Measurements from ENCODE around the gene GAB1.

GAB1 gene

DNA sequence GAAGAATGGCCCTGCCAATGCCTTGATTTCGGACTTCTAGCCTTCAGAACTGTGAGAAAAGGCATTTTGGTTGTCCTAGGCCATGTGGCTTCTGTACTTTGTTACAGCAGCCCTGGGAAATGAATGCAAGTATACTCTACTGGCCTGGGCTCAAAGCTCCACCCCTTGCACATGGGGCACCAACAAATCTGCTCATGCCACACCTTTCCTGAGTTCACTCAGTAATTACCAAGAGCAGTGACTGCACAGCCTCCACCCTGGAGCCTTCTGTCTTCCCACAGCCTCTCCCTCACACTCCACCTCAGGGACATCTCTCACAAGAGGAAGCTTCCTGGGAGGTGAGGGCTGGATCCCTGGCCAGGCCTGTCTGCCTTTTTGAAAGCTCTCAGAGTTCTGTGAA lies 29.1 kb upstream of the GAB1 start:
- WGBS (ENCODE audit: extremely low coverage, insufficient coverage, insufficient read length), result no CpG with 5 or more reads among the region's 1 CpG
- H3K79me1 ChIP-seq (ENCODE audit: low read length), result no peaks in the 10 kb centered on the region
- no peak overlapping the region for H3K27ac ChIP-seq (ENCODE audit: low read depth, low read length)
- H3K4me1 ChIP-seq (ENCODE audit: control insufficient read depth in 1 of 2, insufficient read depth in 2 of 2, low read length in 2 of 2), result no peaks in the 10 kb centered on the region
- no peak overlapping the region for H3K4me3 ChIP-seq (ENCODE audit: low read depth, low read length)
- no peaks in the 10 kb centered on the region for H3K79me2 ChIP-seq (ENCODE audit: control insufficient read depth, insufficient read depth, low read length, poor library complexity)
- no peak overlapping the region for H3K9ac ChIP-seq (ENCODE audit: low read length)
- H3K9me3 ChIP-seq (ENCODE audit: insufficient read depth, low read depth, low read length), result no peaks in the 10 kb centered on the region
- no peak overlapping the region for H3K14ac ChIP-seq (ENCODE audit: low read length)
- no peak overlapping the region for H2AK5ac ChIP-seq (ENCODE audit: low read length)
- H3K4me2 ChIP-seq (ENCODE audit: low read length), result no peak overlapping the region
- H3K27me3 ChIP-seq (ENCODE audit: insufficient read depth, low read length), result no peaks in the 10 kb centered on the region
- H2BK12ac ChIP-seq (ENCODE audit: low read length), result no peak overlapping the region
- H3K23ac ChIP-seq (ENCODE audit: low read length), result no peak overlapping the region
- DNase-seq, result no peak
- H2AFZ ChIP-seq (ENCODE audit: insufficient read depth, low read length, poor library complexity), result no peak overlapping the region
- no peak overlapping the region for H4K8ac ChIP-seq (ENCODE audit: low read depth, low read length)
- H3K18ac ChIP-seq (ENCODE audit: low read length), result no peak overlapping the region
- H3K4ac ChIP-seq (ENCODE audit: low read depth, low read length), result no peak overlapping the region
- no peak overlapping the region for H2BK5ac ChIP-seq (ENCODE audit: low read depth, low read length, poor library complexity)
- H4K91ac ChIP-seq (ENCODE audit: low read depth, low read length), result no peak overlapping the region
- no peak overlapping the region for H4K12ac ChIP-seq (ENCODE audit: low read depth, low read length)
- no peaks in the 10 kb centered on the region for H3K36me3 ChIP-seq (ENCODE audit: control insufficient read depth in 1 of 2, insufficient read depth in 2 of 2, low read length in 2 of 2)
- no peak overlapping the region for H2BK120ac ChIP-seq (ENCODE audit: insufficient read depth, low read length, poor library complexity)

DNA sequence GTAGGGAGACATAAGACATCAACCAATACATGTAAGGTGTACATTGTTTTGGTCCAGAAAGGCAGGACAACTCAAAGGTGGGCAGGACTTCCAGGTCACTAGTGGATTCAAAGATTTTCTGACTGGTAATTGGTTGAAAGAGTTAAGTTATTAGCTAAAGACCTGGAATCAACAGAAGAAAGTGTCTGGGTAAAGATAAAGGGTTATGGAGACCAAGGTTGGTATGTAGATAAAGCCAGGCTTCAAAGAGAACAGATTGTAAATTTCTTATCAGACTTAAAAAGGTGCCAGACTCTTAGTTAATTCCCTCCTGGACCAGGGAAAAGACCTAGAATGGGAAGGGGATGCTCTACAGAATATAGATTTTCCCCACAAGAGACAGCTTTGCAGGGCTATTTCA lies 28.3 kb upstream of the GAB1 start:
- Histone ChIP-seq H3K23ac (ENCODE audit: low read length) (no peak overlapping the region), H2BK12ac (ENCODE audit: low read length) (no peak overlapping the region), H4K12ac (ENCODE audit: low read depth, low read length) (no peak overlapping the region), H3K79me1 (ENCODE audit: low read length) (no peaks in the 10 kb centered on the region), H3K18ac (ENCODE audit: low read length) (no peak overlapping the region), H3K4me1 (ENCODE audit: control insufficient read depth in 1 of 2, insufficient read depth in 2 of 2, low read length in 2 of 2) (no peaks in the 10 kb centered on the region), H2AK5ac (ENCODE audit: low read length) (no peak overlapping the region), H3K27me3 (ENCODE audit: insufficient read depth, low read length) (no peaks in the 10 kb centered on the region), H3K14ac (ENCODE audit: low read length) (no peak overlapping the region), H3K36me3 (ENCODE audit: control insufficient read depth in 1 of 2, insufficient read depth in 2 of 2, low read length in 2 of 2) (no peaks in the 10 kb centered on the region), H2BK120ac (ENCODE audit: insufficient read depth, low read length, poor library complexity) (no peak overlapping the region), H3K27ac (ENCODE audit: low read depth, low read length) (no peak overlapping the region), H3K9me3 (ENCODE audit: insufficient read depth, low read depth, low read length) (no peaks in the 10 kb centered on the region), H3K9ac (ENCODE audit: low read length) (no peak overlapping the region), H2AFZ (ENCODE audit: insufficient read depth, low read length, poor library complexity) (no peak overlapping the region), H3K4me3 (ENCODE audit: low read depth, low read length) (no peak overlapping the region), H3K79me2 (ENCODE audit: control insufficient read depth, insufficient read depth, low read length, poor library complexity) (no peaks in the 10 kb centered on the region), H4K91ac (ENCODE audit: low read depth, low read length) (no peak overlapping the region), H3K4ac (ENCODE audit: low read depth, low read length) (no peak overlapping the region), H2BK5ac (ENCODE audit: low read depth, low read length, poor library complexity) (no peak overlapping the region), H3K4me2 (ENCODE audit: low read length) (no peak overlapping the region), H4K8ac (ENCODE audit: low read depth, low read length) (no peak overlapping the region)
- DNase-seq, result no peak

DNA sequence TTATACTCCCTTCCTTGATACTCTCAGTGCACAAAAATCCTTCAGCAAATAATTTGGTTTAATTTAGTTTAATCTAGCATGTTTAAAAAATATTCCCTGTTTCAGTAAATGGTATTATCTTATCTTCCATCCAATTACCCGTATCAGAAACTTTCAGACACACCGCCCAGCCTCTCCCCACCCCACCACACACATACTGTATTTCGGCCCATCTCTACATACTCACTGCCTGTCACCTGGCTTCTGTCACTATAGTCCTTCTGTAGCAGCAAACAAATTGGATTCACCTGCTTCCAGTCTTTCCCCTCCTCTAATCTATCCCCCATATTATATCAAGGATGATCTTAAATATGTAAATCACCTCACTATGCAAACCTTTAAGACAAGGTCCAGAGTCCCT lies 24.8 kb upstream of the GAB1 start:
- Histone ChIP-seq H3K9me3 (ENCODE audit: insufficient read depth, low read depth, low read length) (no peaks in the 10 kb centered on the region), H2AK5ac (ENCODE audit: low read length) (no peak overlapping the region), H3K79me2 (ENCODE audit: control insufficient read depth, insufficient read depth, low read length, poor library complexity) (no peaks in the 10 kb centered on the region), H3K4ac (ENCODE audit: low read depth, low read length) (no peak overlapping the region), H3K4me2 (ENCODE audit: low read length) (no peak overlapping the region), H3K27ac (ENCODE audit: low read depth, low read length) (no peak overlapping the region), H3K18ac (ENCODE audit: low read length) (no peak overlapping the region), H2BK120ac (ENCODE audit: insufficient read depth, low read length, poor library complexity) (no peak overlapping the region), H3K4me3 (ENCODE audit: low read depth, low read length) (no peak overlapping the region), H3K4me1 (ENCODE audit: control insufficient read depth in 1 of 2, insufficient read depth in 2 of 2, low read length in 2 of 2) (no peaks in the 10 kb centered on the region), H2BK12ac (ENCODE audit: low read length) (no peak overlapping the region), H3K9ac (ENCODE audit: low read length) (no peak overlapping the region), H3K36me3 (ENCODE audit: control insufficient read depth in 1 of 2, insufficient read depth in 2 of 2, low read length in 2 of 2) (no peaks in the 10 kb centered on the region), H4K91ac (ENCODE audit: low read depth, low read length) (no peak overlapping the region), H2AFZ (ENCODE audit: insufficient read depth, low read length, poor library complexity) (no peak overlapping the region), H4K8ac (ENCODE audit: low read depth, low read length) (no peak overlapping the region), H3K79me1 (ENCODE audit: low read length) (no peaks in the 10 kb centered on the region), H3K23ac (ENCODE audit: low read length) (no peak overlapping the region), H4K12ac (ENCODE audit: low read depth, low read length) (no peak overlapping the region), H2BK5ac (ENCODE audit: low read depth, low read length, poor library complexity) (no peak overlapping the region), H3K27me3 (ENCODE audit: insufficient read depth, low read length) (no peaks in the 10 kb centered on the region), H3K14ac (ENCODE audit: low read length) (no peak overlapping the region)
- no peak for DNase-seq
- no CpG with 5 or more reads among the region's 3 CpGs for WGBS (ENCODE audit: extremely low coverage, insufficient coverage, insufficient read length)

DNA sequence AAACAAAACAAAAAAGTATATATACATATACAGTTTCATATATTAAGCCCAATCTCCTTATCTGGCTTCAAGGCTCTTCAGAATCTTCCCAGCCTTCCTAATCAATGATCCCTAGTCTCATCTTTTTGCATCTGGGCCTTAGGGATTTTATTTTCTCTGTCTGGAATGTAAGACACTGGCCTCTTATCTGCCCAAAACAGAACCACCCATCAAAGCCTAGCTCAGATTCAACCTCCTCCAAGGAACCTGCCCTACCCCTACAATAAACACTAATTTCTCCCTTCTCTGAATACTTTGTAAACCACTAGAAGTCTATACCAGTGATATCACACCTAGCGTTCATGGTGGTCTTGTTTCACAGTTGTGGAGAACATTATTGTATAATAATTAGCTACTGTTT lies 23.2 kb upstream of the GAB1 start:
- no peaks in the 10 kb centered on the region for H3K79me1 ChIP-seq (ENCODE audit: low read length)
- no peak overlapping the region for H2BK12ac ChIP-seq (ENCODE audit: low read length)
- H4K8ac ChIP-seq (ENCODE audit: low read depth, low read length), result no peak overlapping the region
- no peak overlapping the region for H3K9ac ChIP-seq (ENCODE audit: low read length)
- H3K23ac ChIP-seq (ENCODE audit: low read length), result no peak overlapping the region
- no peak overlapping the region for H2AFZ ChIP-seq (ENCODE audit: insufficient read depth, low read length, poor library complexity)
- H3K4ac ChIP-seq (ENCODE audit: low read depth, low read length), result no peak overlapping the region
- H2BK5ac ChIP-seq (ENCODE audit: low read depth, low read length, poor library complexity), result no peak overlapping the region
- H3K27me3 ChIP-seq (ENCODE audit: insufficient read depth, low read length), result no peaks in the 10 kb centered on the region
- no peak for DNase-seq
- no peaks in the 10 kb centered on the region for H3K79me2 ChIP-seq (ENCODE audit: control insufficient read depth, insufficient read depth, low read length, poor library complexity)
- H3K4me1 ChIP-seq (ENCODE audit: control insufficient read depth in 1 of 2, insufficient read depth in 2 of 2, low read length in 2 of 2), result no peaks in the 10 kb centered on the region
- no CpG with 5 or more reads among the region's 1 CpG for WGBS (ENCODE audit: extremely low coverage, insufficient coverage, insufficient read length)
- H4K12ac ChIP-seq (ENCODE audit: low read depth, low read length), result no peak overlapping the region
- H3K18ac ChIP-seq (ENCODE audit: low read length), result no peak overlapping the region
- H3K9me3 ChIP-seq (ENCODE audit: insufficient read depth, low read depth, low read length), result no peaks in the 10 kb centered on the region
- no peak overlapping the region for H3K4me3 ChIP-seq (ENCODE audit: low read depth, low read length)
- H2BK120ac ChIP-seq (ENCODE audit: insufficient read depth, low read length, poor library complexity), result no peak overlapping the region
- no peak overlapping the region for H3K4me2 ChIP-seq (ENCODE audit: low read length)
- H3K14ac ChIP-seq (ENCODE audit: low read length), result no peak overlapping the region
- H3K36me3 ChIP-seq (ENCODE audit: control insufficient read depth in 1 of 2, insufficient read depth in 2 of 2, low read length in 2 of 2), result no peaks in the 10 kb centered on the region
- H2AK5ac ChIP-seq (ENCODE audit: low read length), result no peak overlapping the region
- H4K91ac ChIP-seq (ENCODE audit: low read depth, low read length), result no peak overlapping the region
- no peak overlapping the region for H3K27ac ChIP-seq (ENCODE audit: low read depth, low read length)

DNA sequence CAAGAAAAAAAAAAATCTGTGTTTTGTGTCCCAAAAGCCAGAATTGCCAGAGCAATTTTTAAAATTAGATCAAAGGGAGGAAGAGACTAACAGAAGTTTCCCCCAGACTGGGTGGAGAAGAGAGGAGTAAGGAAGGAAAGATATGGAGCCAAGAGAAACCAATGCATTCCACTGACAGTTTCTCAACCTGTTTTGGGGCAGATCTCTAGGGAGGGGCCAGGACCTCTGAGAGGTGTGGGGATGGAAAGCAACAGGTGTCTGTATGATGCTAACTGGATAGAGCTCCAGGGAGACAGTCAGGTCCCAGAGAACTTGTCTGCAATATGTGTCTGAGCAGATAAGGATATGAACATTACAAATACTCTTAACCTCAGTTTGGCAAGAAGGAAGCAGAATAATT lies 22.7 kb upstream of the GAB1 start:
- Histone ChIP-seq H3K9ac (ENCODE audit: low read length) (no peak overlapping the region), H3K14ac (ENCODE audit: low read length) (no peak overlapping the region), H4K12ac (ENCODE audit: low read depth, low read length) (no peak overlapping the region), H2AK5ac (ENCODE audit: low read length) (no peak overlapping the region), H3K27ac (ENCODE audit: low read depth, low read length) (no peak overlapping the region), H4K91ac (ENCODE audit: low read depth, low read length) (no peak overlapping the region), H3K18ac (ENCODE audit: low read length) (no peak overlapping the region), H2BK12ac (ENCODE audit: low read length) (no peak overlapping the region), H3K9me3 (ENCODE audit: insufficient read depth, low read depth, low read length) (no peaks in the 10 kb centered on the region), H3K79me2 (ENCODE audit: control insufficient read depth, insufficient read depth, low read length, poor library complexity) (no peaks in the 10 kb centered on the region), H3K23ac (ENCODE audit: low read length) (no peak overlapping the region), H3K4me3 (ENCODE audit: low read depth, low read length) (no peak overlapping the region), H4K8ac (ENCODE audit: low read depth, low read length) (no peak overlapping the region), H2BK5ac (ENCODE audit: low read depth, low read length, poor library complexity) (no peak overlapping the region), H2AFZ (ENCODE audit: insufficient read depth, low read length, poor library complexity) (no peak overlapping the region), H3K79me1 (ENCODE audit: low read length) (no peaks in the 10 kb centered on the region), H3K4me1 (ENCODE audit: control insufficient read depth in 1 of 2, insufficient read depth in 2 of 2, low read length in 2 of 2) (no peaks in the 10 kb centered on the region), H2BK120ac (ENCODE audit: insufficient read depth, low read length, poor library complexity) (no peak overlapping the region), H3K4ac (ENCODE audit: low read depth, low read length) (no peak overlapping the region), H3K36me3 (ENCODE audit: control insufficient read depth in 1 of 2, insufficient read depth in 2 of 2, low read length in 2 of 2) (no peaks in the 10 kb centered on the region), H3K4me2 (ENCODE audit: low read length) (no peak overlapping the region), H3K27me3 (ENCODE audit: insufficient read depth, low read length) (no peaks in the 10 kb centered on the region)
- DNase-seq, result no peak
